ENCODE results near the gene DHRS4. TPM values are rescaled to one million over a fixed set of nuclear protein-coding genes. Genes with fewer than 3 reads are reported as not detected.

DHRS4 gene
- total and polyA plus RNA-seq, 2 of the 13 experiments (the other 11 are each of a cell fraction or from before 2014, with no cell fraction given) = 23.9 to 45.1 TPM

GRCh38 chr14:23929822-23930294 is 23.7 kb upstream of the DHRS4 start (continued):
- TF ChIP-seq, protein P1, sequence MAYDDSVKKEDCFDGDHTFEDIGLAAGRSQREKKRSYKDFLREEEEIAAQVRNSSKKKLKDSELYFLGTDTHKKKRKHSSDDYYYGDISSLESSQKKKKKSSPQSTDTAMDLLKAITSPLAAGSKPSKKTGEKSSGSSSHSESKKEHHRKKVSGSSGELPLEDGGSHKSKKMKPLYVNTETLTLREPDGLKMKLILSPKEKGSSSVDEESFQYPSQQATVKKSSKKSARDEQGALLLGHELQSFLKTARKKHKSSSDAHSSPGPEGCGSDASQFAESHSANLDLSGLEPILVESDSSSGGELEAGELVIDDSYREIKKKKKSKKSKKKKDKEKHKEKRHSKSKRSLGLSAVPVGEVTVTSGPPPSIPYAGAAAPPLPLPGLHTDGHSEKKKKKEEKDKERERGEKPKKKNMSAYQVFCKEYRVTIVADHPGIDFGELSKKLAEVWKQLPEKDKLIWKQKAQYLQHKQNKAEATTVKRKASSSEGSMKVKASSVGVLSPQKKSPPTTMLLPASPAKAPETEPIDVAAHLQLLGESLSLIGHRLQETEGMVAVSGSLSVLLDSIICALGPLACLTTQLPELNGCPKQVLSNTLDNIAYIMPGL (CRISPR knock-in tag; IDR thresholded peaks at IDR 0.05; ENCODE audit: borderline replicate concordance in 1 of 2, low read depth in 1 of 2) = peak; percentile 34 to 89; a peak in 3 of 4 replicates
- no peak for TF ChIP-seq NFATC3 (CRISPR knock-in tag; IDR thresholded peaks at IDR 0.05)
- peak; percentile 77 for TF ChIP-seq GFI1 (CRISPR knock-in tag; IDR thresholded peaks at IDR 0.05; ENCODE audit: borderline replicate concordance)
- no peak for TF ChIP-seq ZMYM2 (CRISPR knock-in tag; IDR thresholded peaks at IDR 0.05)
- TF ChIP-seq MXD3 (CRISPR knock-in tag; IDR thresholded peaks at IDR 0.05) = 0 out of 2 replicates have a peak, but pooled peaks have one; percentile 29
- TF ChIP-seq SKI (IDR thresholded peaks at IDR 0.05; ENCODE audit: partially characterized antibody) = no peak
- TF ChIP-seq SP2 (CRISPR knock-in tag; IDR thresholded peaks at IDR 0.05) = no peak
- TF ChIP-seq, protein P2, sequence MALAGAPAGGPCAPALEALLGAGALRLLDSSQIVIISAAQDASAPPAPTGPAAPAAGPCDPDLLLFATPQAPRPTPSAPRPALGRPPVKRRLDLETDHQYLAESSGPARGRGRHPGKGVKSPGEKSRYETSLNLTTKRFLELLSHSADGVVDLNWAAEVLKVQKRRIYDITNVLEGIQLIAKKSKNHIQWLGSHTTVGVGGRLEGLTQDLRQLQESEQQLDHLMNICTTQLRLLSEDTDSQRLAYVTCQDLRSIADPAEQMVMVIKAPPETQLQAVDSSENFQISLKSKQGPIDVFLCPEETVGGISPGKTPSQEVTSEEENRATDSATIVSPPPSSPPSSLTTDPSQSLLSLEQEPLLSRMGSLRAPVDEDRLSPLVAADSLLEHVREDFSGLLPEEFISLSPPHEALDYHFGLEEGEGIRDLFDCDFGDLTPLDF (CRISPR knock-in tag; IDR thresholded peaks at IDR 0.05) = 0 out of 2 replicates have a peak, but pooled peaks have one; percentile 45
- TF ChIP-seq, protein P3, sequence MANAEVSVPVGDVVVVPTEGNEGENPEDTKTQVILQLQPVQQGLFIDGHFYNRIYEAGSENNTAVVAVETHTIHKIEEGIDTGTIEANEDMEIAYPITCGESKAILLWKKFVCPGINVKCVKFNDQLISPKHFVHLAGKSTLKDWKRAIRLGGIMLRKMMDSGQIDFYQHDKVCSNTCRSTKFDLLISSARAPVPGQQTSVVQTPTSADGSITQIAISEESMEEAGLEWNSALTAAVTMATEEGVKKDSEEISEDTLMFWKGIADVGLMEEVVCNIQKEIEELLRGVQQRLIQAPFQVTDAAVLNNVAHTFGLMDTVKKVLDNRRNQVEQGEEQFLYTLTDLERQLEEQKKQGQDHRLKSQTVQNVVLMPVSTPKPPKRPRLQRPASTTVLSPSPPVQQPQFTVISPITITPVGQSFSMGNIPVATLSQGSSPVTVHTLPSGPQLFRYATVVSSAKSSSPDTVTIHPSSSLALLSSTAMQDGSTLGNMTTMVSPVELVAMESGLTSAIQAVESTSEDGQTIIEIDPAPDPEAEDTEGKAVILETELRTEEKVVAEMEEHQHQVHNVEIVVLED (CRISPR knock-in tag; IDR thresholded peaks at IDR 0.05; ENCODE audit: borderline replicate concordance) = peak; percentile 34; the same call in 1 of the 2 replicates
- peak; percentile 91 for TF ChIP-seq STAG1 (CRISPR knock-in tag; IDR thresholded peaks at IDR 0.05)
- peak; percentile 70 for TF ChIP-seq ZNF644 (CRISPR knock-in tag; IDR thresholded peaks at IDR 0.05; ENCODE audit: low read depth)
- 0 out of 2 replicates have a peak, but pooled peaks have one; percentile 40 for TF ChIP-seq ZNF503 (CRISPR knock-in tag; IDR thresholded peaks at IDR 0.05)
- 0 out of 2 replicates have a peak, but pooled peaks have one; percentile 58 for TF ChIP-seq KDM4B (CRISPR knock-in tag; IDR thresholded peaks at IDR 0.05)
- TF ChIP-seq, protein P4, sequence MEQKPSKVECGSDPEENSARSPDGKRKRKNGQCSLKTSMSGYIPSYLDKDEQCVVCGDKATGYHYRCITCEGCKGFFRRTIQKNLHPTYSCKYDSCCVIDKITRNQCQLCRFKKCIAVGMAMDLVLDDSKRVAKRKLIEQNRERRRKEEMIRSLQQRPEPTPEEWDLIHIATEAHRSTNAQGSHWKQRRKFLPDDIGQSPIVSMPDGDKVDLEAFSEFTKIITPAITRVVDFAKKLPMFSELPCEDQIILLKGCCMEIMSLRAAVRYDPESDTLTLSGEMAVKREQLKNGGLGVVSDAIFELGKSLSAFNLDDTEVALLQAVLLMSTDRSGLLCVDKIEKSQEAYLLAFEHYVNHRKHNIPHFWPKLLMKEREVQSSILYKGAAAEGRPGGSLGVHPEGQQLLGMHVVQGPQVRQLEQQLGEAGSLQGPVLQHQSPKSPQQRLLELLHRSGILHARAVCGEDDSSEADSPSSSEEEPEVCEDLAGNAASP (CRISPR knock-in tag; IDR thresholded peaks at IDR 0.05; ENCODE audit: borderline replicate concordance) = peak; percentile 66
- TF ChIP-seq MAZ (IDR thresholded peaks at IDR 0.05; ENCODE audit: borderline replicate concordance, low read depth, low read length) = no peak
- no peak for TF ChIP-seq MAZ (CRISPR knock-in tag; IDR thresholded peaks at IDR 0.05; ENCODE audit: low read depth)
- peak; percentile 56; the same call in 1 of the 2 replicates for TF ChIP-seq YEATS2 (CRISPR knock-in tag; IDR thresholded peaks at IDR 0.05; ENCODE audit: borderline replicate concordance)
- peak; percentile 62; the same call in 1 of the 2 replicates for TF ChIP-seq ZNF614 (CRISPR knock-in tag; IDR thresholded peaks at IDR 0.05; ENCODE audit: borderline replicate concordance)
